ENCODE measurements around the gene LYPD6. TPM values are rescaled to one million over a fixed set of nuclear protein-coding genes. Genes with fewer than 3 reads are reported as not detected.

LYPD6 gene
- total and polyA plus RNA-seq, 2 donors (not counting 3 experiments of a cell fraction or from before 2014, with no cell fraction given) = 3.0 to 4.0 TPM

DNA sequence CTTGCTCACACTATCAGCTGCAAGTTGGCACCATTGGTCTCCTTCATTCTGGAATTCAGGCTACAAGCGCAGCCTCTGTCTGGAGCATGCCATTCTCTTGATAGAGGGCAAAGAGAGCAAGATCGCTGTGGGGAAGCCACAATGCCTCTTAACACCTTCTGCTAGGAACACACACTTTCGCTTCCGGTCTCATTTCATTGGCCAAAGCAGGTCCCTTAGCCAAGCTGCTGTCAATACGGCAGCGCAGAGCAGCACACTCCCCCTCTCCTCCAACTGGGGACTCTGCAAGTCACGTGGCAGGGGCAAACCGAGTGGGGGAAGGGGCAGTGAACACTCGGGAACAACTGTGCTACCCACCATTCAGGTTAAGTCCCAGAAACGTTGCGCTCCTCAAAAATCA lies 159.1 kb downstream of the LYPD6 start:
- BruUV-seq (replicated peaks) = no TSS peak
- FAIRE-seq (no peak), DNase-seq (ENCODE audit: low read depth, low spot score) (no peak)
- Histone ChIP-seq H2AFZ (ENCODE audit: low read depth, low read length) (no peak overlapping the region), H3K4me3 (replicated peaks in 1 of 3; ENCODE audit: insufficient read depth in 1 of 3, low read depth in 1 of 3, low read length in 3 of 3) (no peak overlapping the region), H4K20me1 (replicated peaks; ENCODE audit: control insufficient read depth, extremely low read depth, insufficient read depth, low read length) (no peaks in the 10 kb centered on the region), H3K4me1 (ENCODE audit: control insufficient read depth, extremely low read depth, insufficient read depth, low read length) (no peaks in the 10 kb centered on the region), H3K27ac (ENCODE audit: insufficient read depth, low read depth, low read length) (no peak overlapping the region), H3K9me1 (replicated peaks; ENCODE audit: control insufficient read depth, extremely low read depth, insufficient read depth, low read length) (no peaks in the 10 kb centered on the region), H3K79me2 (ENCODE audit: control insufficient read depth, insufficient read depth, low read length) (no peaks in the 10 kb centered on the region), H3K27me3 (ENCODE audit: control insufficient read depth in 2 of 2, insufficient read depth in 2 of 2, low read length in 2 of 2) (peaks cover 0 to 3% of the 10 kb centered on the region in 2 experiments), H3K9me3 (replicated peaks; ENCODE audit: control insufficient read depth, insufficient read depth, low read length) (no peaks in the 10 kb centered on the region), H3K4me2 (ENCODE audit: insufficient read depth, low read length) (no peak overlapping the region), H3K36me3 (ENCODE audit: control insufficient read depth in 2 of 2, extremely low read depth in 1 of 2, insufficient read depth in 2 of 2, low read length in 2 of 2) (no peaks in the 10 kb centered on the region), H3K9ac (replicated peaks; ENCODE audit: extremely low read depth, insufficient read depth, low read length) (no peak overlapping the region)
- TF ChIP-seq POLR2A (IDR thresholded peaks at IDR 0.05; ENCODE audit: low read depth, low read length) = no peak
- no peak for TF ChIP-seq GATA2 (IDR thresholded peaks at IDR 0.05; ENCODE audit: insufficient read depth, insufficient read length, low read depth, low read length)
- no peak for TF ChIP-seq MAX (IDR thresholded peaks at IDR 0.05; ENCODE audit: insufficient read depth, insufficient read length)
- TF ChIP-seq JUN (IDR thresholded peaks at IDR 0.05; ENCODE audit: borderline replicate concordance, insufficient read depth, insufficient read length, low read depth) = no peak
- no peak for TF ChIP-seq POLR2AphosphoS5 (IDR thresholded peaks at IDR 0.05; ENCODE audit: insufficient read depth, low read depth, low read length)
- TF ChIP-seq, protein P1, sequence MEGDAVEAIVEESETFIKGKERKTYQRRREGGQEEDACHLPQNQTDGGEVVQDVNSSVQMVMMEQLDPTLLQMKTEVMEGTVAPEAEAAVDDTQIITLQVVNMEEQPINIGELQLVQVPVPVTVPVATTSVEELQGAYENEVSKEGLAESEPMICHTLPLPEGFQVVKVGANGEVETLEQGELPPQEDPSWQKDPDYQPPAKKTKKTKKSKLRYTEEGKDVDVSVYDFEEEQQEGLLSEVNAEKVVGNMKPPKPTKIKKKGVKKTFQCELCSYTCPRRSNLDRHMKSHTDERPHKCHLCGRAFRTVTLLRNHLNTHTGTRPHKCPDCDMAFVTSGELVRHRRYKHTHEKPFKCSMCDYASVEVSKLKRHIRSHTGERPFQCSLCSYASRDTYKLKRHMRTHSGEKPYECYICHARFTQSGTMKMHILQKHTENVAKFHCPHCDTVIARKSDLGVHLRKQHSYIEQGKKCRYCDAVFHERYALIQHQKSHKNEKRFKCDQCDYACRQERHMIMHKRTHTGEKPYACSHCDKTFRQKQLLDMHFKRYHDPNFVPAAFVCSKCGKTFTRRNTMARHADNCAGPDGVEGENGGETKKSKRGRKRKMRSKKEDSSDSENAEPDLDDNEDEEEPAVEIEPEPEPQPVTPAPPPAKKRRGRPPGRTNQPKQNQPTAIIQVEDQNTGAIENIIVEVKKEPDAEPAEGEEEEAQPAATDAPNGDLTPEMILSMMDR (IDR thresholded peaks at IDR 0.05; ENCODE audit: extremely low read depth in 1 of 2, insufficient read depth in 1 of 2, low read depth in 1 of 2, low read length in 2 of 2) = no peak
- dilution Hi-C loops (cut with MboI; ENCODE audit: extremely low pct_ligation_motif_present, low sequenced_read_pairs) = no loop called here
- intact Hi-C loops (cut with micrococcal nuclease) = no loop called here
- ChIA-PET POLR2A (no interaction called here), CTCF (interaction anchor here (1.6 to 2.8 kb wide), 2 partner anchors 123 to 473 kb away, joined by 3 to 18 read pairs; no protein-coding TSS in a partner anchor)

All from endothelial cell of umbilical vein (primary cell).